Ammon's horn (tissue), 1 donor: Measurements from ENCODE around the gene TCN2.
"Not testable (repeated sequence)": the region's sequence is repeated elsewhere in the genome, so short reads cannot be mapped to it uniquely, and the experiment has no call there.

Experiments
- DNase-seq: peaks from one replicate; pipeline ENCODE4 v3.0.0-alpha.2; 2016; ENCODE audit warnings: low spot score

Gene TCN2

DNA sequence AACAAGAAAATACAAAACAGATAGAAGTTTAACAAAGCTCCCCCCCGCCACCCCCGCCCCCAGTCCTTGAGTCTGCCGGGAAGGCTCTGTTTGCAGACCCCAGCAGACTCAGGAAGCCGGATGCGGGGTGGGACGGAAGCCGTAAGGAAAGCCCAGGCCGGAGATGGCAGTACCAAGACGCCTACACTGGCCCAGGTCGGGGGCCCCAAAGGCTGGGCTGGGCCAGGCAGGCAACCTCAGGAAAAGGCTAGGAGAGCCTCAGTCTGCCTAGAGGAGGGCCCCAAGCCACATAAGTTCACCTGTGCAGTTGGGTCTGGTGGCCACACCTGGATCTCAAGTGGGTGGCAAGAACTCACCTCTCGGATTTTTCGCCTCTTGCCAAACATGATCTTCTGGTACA lies 28.5 kb upstream of the TCN2 start:
- DNase-seq, result no peak

DNA sequence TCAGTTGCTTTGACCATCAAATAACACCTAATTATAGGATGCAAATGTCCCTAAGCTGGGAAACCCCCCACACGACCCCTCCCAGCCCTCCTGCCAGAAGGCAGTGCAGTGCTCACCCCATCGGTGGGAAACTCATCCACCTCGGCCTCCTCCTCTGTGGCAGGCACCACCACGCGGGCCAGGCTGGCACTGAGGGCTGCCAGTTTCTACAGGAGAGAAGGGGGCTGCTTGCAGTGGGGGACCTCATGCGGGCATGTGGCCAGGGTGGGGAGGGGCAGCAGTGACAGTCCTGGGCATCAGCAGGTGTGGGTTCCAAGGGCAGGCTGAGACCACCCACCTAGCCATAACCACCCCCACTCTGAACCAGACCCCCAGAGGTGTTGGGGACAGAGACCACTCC lies 26.1 kb upstream of the TCN2 start:
- no peak for DNase-seq

DNA sequence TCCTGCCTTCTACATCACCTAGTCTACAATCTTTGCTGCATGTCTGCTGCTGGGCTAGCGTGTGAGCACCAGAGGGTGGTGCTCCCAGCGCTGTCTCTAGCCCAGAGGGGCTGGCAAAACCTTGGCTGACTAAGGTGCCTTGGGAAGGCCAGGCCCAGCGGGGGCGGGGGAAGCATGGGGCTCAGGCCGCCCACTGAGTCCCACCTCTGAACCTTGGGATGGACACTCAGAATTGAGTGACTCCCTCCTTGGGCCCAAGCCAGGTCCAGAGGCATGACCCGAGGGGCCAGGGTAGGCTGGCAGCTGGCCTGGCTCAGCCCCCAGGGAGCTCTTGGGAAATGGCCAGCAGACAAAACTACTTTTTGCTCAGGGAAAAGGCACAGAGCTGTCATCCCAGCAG lies 24.9 kb upstream of the TCN2 start:
- DNase-seq, result no peak

DNA sequence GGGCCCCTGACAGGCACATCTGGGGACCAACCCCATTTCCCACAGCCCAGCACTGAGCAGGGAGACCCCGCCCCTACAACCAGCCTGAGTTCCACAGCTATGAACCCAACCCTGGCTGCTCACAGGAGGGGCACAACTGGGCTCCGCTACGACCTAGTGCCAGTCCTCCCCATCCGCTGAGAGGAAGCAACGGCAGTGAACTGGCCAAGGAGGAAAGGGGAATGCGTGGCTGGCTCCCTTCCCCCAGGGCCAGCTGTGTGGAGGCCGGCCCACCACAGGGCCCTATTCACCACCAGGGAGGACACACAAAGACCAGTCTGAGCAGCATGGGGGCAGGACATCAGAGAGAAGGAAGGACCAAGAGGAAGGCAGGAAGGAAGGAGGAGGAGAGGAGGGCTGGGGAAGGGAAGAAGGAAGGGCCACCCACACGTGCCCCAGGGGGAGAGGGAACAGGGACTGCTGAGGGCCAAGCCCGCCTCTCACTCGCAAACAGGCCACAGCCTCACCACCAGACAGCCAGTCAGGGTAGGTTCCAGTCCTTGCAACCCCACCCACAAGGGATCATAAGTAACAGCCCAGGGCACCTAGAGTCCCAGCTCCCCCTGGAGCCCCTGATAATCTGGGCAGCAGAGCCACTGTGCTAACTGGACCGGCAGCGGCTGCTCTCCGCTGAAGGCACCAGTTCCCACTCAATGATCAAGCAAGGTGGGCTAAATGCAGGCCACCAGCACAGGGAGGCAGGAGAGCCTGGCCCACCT lies 24.0 kb upstream of the TCN2 start:
- DNase-seq, result peak; percentile 70

- DNase-seq, result no peak
Measured at GRCh38 chr22:30584441-30584840, 22.5 kb upstream of the TCN2 start.

DNA sequence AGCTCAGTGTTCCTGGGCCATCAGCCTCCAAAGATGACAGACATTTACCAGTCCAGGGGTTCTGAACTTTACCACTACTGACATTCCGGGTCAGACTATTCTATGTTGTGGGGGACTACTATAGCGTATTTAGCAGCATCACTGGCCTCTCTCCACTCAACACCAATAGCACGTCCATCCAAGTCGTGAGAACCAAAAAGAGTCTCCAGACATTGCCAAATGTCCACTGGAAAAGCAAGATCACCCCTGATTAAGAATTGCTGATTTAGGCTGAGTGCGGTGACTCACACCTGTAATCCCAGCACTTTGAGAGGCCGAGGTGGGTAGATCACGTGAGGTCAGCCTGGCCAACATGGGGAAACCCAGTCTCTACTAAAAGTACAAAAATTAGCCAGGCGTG lies 20.6 kb upstream of the TCN2 start:
- no peak for DNase-seq

DNA sequence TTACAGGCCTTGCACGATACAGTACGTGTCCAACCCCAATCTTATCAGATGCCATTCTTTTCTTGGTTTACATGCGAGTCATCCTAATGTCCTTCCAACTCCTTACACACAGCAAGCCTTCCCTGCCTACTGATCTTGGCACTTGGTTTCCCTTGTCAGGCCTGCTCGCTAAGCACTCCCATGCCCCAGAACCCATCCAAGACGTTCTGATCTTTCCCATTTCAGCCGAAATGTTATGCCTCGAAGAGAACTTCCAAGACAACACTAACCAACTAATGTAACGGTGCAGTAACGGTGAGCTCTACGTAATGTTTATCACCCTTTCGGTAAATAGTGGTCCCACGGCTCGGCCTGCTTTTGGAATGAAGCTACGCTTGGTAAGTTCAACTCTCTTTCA lies 15.8 kb upstream of the TCN2 start:
- DNase-seq, result no peak

DNA sequence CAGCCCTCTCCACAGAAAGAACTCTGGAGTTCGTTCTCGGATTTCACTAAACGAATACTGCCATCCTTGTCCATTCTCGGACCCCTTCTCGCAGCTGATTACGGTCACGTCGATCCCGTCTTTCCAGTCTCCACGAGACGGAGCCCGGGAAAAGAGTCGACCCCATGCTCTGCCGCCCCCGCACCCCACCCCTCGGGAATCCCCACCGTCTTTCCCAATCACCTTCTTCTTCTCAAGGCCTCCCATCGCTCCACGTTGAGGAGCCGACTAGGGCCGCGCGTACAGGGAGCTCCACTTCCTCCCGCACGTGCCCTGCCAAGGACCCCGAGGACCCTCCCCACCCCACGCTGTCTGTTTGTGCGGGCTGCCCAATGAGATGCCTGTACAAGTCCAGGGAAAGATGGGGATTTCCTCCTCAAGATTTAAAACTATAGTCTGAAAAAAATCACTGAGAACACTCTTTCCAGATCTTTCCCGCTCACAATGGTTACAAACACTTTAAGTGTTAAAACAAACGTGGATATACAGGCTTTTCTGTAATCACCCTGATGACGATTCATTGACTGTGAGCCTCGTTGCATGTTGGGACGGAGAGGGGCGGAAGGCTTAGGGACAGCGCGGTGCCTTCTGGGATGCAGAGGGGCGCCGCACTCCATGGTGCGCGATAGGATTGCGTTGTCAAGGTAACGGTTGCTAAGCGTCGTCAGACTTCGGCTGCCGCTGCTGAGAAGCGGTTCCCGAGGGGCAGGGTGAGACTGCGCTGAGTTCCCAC lies 15.2 kb upstream of the TCN2 start, which contains the start of gene PES1:
Gene PES1 (minus strand): TSS at position 323 of the 772 bp plus-strand sequence. CDS start 77 bp downstream, at position 246.
- peak; percentile 99 for DNase-seq

DNA sequence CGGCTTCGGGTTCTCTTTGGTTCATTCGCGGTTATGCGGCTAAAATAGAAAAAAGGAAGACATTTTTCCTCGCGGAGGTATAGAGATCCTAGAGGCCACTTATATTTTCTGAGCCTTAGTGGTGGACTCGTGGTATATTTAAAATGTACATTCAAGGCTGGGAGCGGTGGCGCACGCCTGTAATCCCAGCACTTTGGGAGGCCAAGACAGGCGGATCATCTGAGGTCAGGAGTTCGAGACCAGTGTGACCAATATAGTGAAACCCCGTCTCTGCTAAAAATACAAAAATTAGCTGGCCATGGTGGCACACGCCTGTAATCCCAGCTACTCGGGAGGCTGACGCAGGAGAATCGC lies 14.6 kb upstream of the TCN2 start:
- DNase-seq, result not testable (repeated sequence)

GRCh38 chr22:30596199-30596598 lies 10.8 kb upstream of the TCN2 start:
- no peak for DNase-seq

DNA sequence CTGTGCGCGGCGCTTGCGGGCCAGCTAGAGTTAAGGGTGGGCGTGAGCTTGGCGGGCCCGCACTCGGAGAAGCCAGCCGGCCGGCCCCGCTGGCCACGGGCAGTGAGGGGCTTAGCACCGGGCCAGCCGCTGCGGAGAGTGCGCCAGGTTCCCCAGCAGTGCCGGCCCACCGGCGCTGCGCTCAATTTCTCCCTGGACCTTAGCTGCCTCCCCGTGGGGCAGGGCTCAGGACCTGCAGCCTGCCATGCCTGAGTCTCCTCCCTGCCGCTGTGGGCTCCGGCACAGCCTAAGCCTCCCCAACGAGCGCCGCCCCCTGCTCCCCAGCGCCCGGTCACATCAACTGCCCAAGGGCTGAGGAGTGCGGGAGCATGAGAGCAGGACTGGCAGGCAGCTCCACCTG lies 10.1 kb upstream of the TCN2 start:
- no peak for DNase-seq

DNA sequence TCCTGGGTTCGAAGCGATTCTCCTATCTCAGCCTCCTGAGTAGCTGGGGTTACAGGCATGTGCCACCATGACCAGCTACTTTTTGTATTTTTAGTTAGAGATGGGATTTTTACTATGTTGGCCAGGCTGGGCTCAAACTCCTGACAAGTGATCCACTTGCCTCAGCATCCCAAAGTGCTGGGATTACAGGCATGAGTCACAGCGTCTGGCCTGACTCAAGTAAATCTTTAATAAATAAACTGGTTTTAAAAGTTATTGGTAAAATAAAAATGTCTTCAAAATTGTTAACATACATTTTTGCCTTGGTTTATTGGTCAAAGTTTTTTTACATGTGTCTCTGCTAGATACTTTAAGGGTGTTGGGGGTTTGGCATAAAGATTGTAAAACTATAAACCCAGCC lies 8.0 kb upstream of the TCN2 start:
- DNase-seq, result no peak

DNA sequence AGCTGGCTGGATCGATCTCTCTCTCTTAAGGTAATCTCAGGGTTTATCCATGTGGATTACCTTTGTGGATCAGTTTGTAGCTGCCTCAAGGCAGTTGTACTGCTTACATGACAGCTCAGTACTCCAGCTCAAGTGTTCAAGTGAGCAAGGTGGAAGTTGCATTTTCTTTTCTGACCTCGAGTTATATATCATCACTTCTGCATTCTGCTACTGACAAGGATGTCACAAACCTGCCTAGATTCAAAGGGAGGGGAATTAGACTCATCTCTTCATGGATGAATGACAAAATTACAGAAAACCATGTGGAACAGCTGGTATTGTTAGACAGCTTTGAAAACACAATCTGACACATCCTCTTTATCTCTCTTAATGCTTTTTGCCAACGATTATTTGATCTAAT lies 6.1 kb upstream of the TCN2 start:
- no peak for DNase-seq

- DNase-seq, result no peak
Measured at GRCh38 chr22:30601464-30601863, 5.5 kb upstream of the TCN2 start.

GRCh38 chr22:30602049-30602448 lies 4.9 kb upstream of the TCN2 start:
- no peak for DNase-seq

- DNase-seq, result no peak
Measured at GRCh38 chr22:30603801-30604200, 3.2 kb upstream of the TCN2 start.

DNA sequence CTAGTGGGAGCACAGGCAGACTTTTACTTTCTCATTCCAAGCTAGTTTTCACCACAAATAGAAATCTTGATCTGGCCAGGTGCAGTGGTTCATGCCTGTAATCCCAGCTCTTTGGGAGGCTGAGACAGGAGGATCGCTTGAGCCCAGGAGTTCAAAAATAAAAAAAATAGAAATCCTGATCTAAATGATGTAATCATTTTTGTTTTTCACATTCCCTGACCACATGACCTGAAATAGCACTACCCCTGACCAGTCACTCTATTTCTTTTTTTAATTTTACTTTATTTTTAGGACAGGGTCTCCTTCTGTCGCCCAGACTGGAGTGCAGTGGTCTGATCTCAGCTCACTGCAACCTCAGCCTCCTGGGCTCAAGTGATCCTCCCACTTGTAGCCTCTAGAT lies 2.3 kb upstream of the TCN2 start:
- DNase-seq, result no peak

DNA sequence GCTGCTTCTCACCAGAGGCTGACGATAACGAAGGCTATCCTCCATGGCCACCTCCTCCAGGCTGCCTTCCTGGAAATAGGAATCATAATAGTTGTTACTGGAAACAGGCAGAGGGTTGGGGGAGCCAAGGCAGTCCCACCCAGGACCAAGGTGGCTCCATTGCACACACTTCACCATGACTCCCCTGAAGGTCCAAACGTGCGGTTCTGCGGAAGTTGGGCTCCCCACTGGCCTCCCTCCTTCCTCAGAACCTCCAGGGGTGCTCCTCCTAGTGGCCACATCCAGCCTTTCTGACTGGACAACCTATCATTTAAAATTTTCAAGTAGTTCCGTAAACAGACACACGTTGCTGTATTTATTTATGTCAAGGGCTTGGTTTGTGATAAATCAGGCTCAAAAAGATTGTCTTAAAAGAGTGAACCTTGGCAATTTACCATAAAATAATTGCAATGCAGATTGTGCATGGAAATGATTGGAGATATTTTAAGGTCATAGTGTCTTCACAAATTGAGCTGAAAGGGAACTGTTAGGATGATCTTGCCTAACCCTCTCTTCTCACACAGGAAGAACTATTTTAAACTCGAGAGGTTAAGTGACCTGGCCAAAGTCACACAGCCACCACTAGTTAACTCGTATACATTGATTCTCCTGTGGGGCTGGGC lies 1.4 kb upstream of the TCN2 start:
- peak; percentile 51 for DNase-seq

DNA sequence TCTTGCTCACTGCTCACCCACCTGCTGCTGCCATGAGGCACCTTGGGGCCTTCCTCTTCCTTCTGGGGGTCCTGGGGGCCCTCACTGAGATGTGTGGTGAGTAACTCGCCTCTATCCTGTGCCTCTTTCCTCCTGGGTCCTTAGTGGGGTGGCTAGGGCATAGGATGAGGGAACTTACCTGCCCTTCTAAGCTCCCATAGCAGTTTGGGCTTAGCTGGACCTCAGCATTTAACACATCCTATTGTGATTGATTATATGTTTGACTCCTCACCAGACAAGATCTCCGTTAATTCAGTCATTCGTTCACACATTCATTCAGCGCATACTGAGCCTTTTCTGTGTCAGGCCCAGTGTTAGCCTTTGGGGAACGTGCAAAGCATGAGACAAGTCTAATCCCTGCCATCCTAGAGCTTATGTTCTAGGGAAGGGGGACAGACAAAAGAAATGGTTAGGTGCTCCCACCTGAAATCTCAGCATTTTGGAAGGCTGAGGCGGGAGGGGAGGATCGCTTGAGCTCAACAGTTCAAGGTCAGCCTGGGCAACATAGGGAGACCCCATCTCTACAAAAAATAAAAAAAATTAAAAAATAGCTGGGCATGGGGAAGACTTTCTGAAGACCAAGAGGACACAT lies 441 bp downstream of the TCN2 start:
- DNase-seq, result no peak

GRCh38 chr22:30607939-30608338 lies 965 bp downstream of the TCN2 start:
- DNase-seq, result no peak

- peak; percentile 41 for DNase-seq
Measured at GRCh38 chr22:30609260-30610185, 2.5 kb downstream of the TCN2 start.

DNA sequence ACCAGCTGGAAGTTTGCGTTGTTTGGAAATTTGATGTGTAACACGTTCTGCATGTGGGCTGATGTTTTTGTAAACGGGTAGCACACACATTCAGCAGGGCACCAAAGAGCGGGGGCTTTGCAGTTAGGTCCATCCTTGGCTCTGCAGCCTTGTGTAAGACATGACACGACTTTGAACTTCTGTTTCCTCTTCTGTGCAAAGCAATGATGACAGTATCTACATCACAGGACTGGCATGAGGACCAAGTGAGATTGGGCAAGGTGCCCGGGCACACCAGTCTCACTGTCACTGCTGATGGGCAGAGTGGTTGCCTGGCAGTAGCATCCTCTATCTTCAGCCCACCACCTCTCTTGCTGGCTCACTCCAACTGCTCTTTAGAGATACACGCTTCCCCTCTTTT lies 3.3 kb downstream of the TCN2 start:
- peak; percentile 56 for DNase-seq
